Stomach (tissue), 9 donors: Measurements from ENCODE around the gene IMPDH1. TPM values are rescaled to one million over a fixed set of nuclear protein-coding genes. Genes with fewer than 3 reads are reported as not detected.

Source experiments
- DNase-seq, 2 donors: peaks; one replicate each; pipeline versions ENCODE4 v3.0.0 to v3.0.0-alpha.2; 2013 to 2019
- H3K27ac ChIP-seq, 5 donors: fragments of 200-600 bp in 4 of 5; sonication (generic) in 4 of 5; one replicate each; pipeline ENCODE4 v1.5.1; 2013 to 2019; ENCODE audit warnings: mild to moderate bottlenecking in 1 of 5, moderate library complexity in 1 of 5
- H3K27me3 ChIP-seq, 3 donors: fragments of 200-600 bp; sonication (generic); one replicate each; pipeline ENCODE4 v1.5.1; 2017 to 2019; ENCODE audit warnings: mixed run types in 1 of 3
- H3K36me3 ChIP-seq, 4 donors: fragments of 200-600 bp; sonication (generic); 1 replicate in 3 of 4; 2 replicates in 1 of 4; pipeline ENCODE4 v1.5.1; 2016 to 2019
- H3K4me1 ChIP-seq, 4 donors: fragments of 200-600 bp; sonication (generic); one replicate each; pipeline ENCODE4 v1.5.1; 2016 to 2019
- H3K4me3 ChIP-seq, 4 donors: fragments of 200-600 bp; sonication (generic) in 3 of 4; one replicate each; pipeline ENCODE4 v1.5.1; 2016 to 2019; ENCODE audit warnings: mild to moderate bottlenecking in 1 of 4
- H3K9me3 ChIP-seq, 4 donors: fragments of 200-600 bp; sonication (generic); one replicate each; pipeline ENCODE4 v1.5.1; 2016 to 2019
- CTCF ChIP-seq, 7 experiments: fragments of 450-650 bp in 4 of 7; fragments of 200-600 bp in 3 of 7; sonication (generic) in 3 of 7; IDR thresholded peaks; one replicate each; pipeline ENCODE4 v1.5.1; 2016 to 2019; ENCODE audit warnings: antibody characterized with exemption in 7 of 7, control low read depth in 2 of 7, mild to moderate bottlenecking in 1 of 7
- EP300 ChIP-seq: sonication (generic); formaldehyde crosslinking; IDR thresholded peaks from one replicate; pipeline ENCODE4 v1.6.1; 2017; ENCODE audit warnings: antibody characterized with exemption
- POLR2A ChIP-seq, 4 donors: fragments of 450-650 bp; IDR thresholded peaks; one replicate each; pipeline ENCODE4 v1.6.1; 2016; ENCODE audit warnings: antibody characterized with exemption in 4 of 4, control low read depth in 2 of 4, mild to moderate bottlenecking in 1 of 4, moderate library complexity in 1 of 4
- POLR2AphosphoS5 ChIP-seq, 3 donors: sonication (generic); formaldehyde crosslinking; IDR thresholded peaks; one replicate each; pipeline ENCODE4 v1.6.1; 2016; ENCODE audit warnings: antibody characterized with exemption in 3 of 3
- WGBS, 5 donors: extraction: QIAGEN DNeasy Blood & Tissue Kit in 3 of 5; methylation state at CpG; one replicate each; pipeline versions ENCODE4 v1.1.5 to v1.1.7; 2013 to 2018; 5-methylcytosine and 5-hydroxymethylcytosine counted together
- intact Hi-C: fragments of 100-400 bp; cut with DNase I; formaldehyde crosslinking; loops from one replicate; pipeline ENCODE4 v1.15.1; 2023; ENCODE audit warnings: low total_unique reads
- polyA plus RNA-seq, 3 donors: library from polyadenylated mRNA; stranded (reverse); fragments of 200-250 nt; gene quantifications; one replicate each; pipeline ENCODE4 v1.2.3, GENCODE V29; 2013
- total RNA-seq, 5 donors: library from RNA; depleted of rRNA; stranded (reverse); fragments of >200 nt; gene quantifications; one replicate each; pipeline versions ENCODE4 v1.1.0 to v1.2.3, GENCODE V29; 2014 to 2016
- donor health status: healthy with polysubstance abuse.
- donor health status: Bipolar disorder and iron deficiency.
- donor health status: healthy.

Gene IMPDH1
- total and polyA plus RNA-seq, 8 donors: 32.7 to 188 (median 69.0) TPM

- Histone ChIP-seq H3K27me3 (no peaks in the 10 kb centered on the region), H3K27ac (peak overlapping the region; percentile 83 to 94 (median 92)), H3K4me1 (peaks cover 57 to 69% (median 67%) of the 10 kb centered on the region in 4 donors), H3K36me3 (peaks cover 0 to 4% (median 1%) of the 10 kb centered on the region in 4 donors), H3K9me3 (no peaks in the 10 kb centered on the region), H3K4me3 (peak overlapping the region in 2 of 4 donors; percentile 62 to 65)
- TF ChIP-seq POLR2AphosphoS5 (IDR thresholded peaks at IDR 0.05): no peak
- intact Hi-C loops: no loop called here
- peak in 1 of 2 donors; percentile 54 for DNase-seq
- WGBS, 5 donors: 48 to 56% (median 50%) methylated on average over 9 to 11 of the region's 11 CpGs
These were observed 1.8 kb downstream of the IMPDH1 start for GRCh38 chr7:128407751-128408708.

GRCh38 chr7:128407233-128407589 is 2.6 kb downstream of the IMPDH1 start:
- Histone ChIP-seq H3K4me3 (peak overlapping the region in 1 of 4 donors; percentile 65), H3K9me3 (no peaks in the 10 kb centered on the region), H3K4me1 (peaks cover 57 to 71% (median 70%) of the 10 kb centered on the region in 4 donors), H3K36me3 (peaks cover 0 to 13% (median 7%) of the 10 kb centered on the region in 4 donors), H3K27me3 (no peaks in the 10 kb centered on the region), H3K27ac (peak overlapping the region in 4 of 5 donors; percentile 26 to 94 (median 92))
- TF ChIP-seq POLR2AphosphoS5 (IDR thresholded peaks at IDR 0.05): no peak
- TF ChIP-seq EP300: no peak
- TF ChIP-seq POLR2A (IDR thresholded peaks at IDR 0.05): no peak
- no peak for TF ChIP-seq CTCF (IDR thresholded peaks at IDR 0.05)
- 48 to 83% (median 67%) methylated on average over 4 to 7 of the region's 7 CpGs for WGBS, 5 donors
- DNase-seq: no peak
- intact Hi-C loops: no loop called here

GRCh38 chr7:128406314-128407232 is 3.2 kb downstream of the IMPDH1 start:
- Histone ChIP-seq H3K36me3 (peaks cover 0 to 19% (median 14%) of the 10 kb centered on the region in 4 donors), H3K4me3 (peak overlapping the region; percentile 76 to 87 (median 80)), H3K9me3 (no peaks in the 10 kb centered on the region), H3K27me3 (no peaks in the 10 kb centered on the region), H3K4me1 (peaks cover 57 to 71% (median 70%) of the 10 kb centered on the region in 4 donors), H3K27ac (peak overlapping the region in 4 of 5 donors; percentile 26 to 94 (median 92))
- 35 to 63% (median 39%) methylated on average over 9 to 17 of the region's 17 CpGs for WGBS, 5 donors
- peak in 1 of 2 donors; percentile 66 for DNase-seq
- intact Hi-C loops: no loop called here
- TF ChIP-seq POLR2A (IDR thresholded peaks at IDR 0.05): no peak
- no peak for TF ChIP-seq POLR2AphosphoS5 (IDR thresholded peaks at IDR 0.05)
- no peak for TF ChIP-seq CTCF (IDR thresholded peaks at IDR 0.05)
- no peak for TF ChIP-seq EP300

GRCh38 chr7:128405471-128406313 is 4.1 kb downstream of the IMPDH1 start:
- intact Hi-C loops: no loop called here
- no peaks in the 10 kb centered on the region for H3K9me3 ChIP-seq
- H3K27me3 ChIP-seq: no peaks in the 10 kb centered on the region
- 0 to 2% (median 1%) methylated on average over 4 to 100 of the region's 107 CpGs for WGBS, 5 donors
- peak overlapping the region; percentile 76 to 87 (median 80) for H3K4me3 ChIP-seq
- H3K4me1 ChIP-seq: peaks cover 51 to 67% (median 64%) of the 10 kb centered on the region in 4 donors
- peak overlapping the region; percentile 69 to 94 (median 91) for H3K27ac ChIP-seq
- TF ChIP-seq EP300 (no peak), CTCF (IDR thresholded peaks at IDR 0.05) (no peak), POLR2A (IDR thresholded peaks at IDR 0.05) (no peak), POLR2AphosphoS5 (IDR thresholded peaks at IDR 0.05) (peak in 1 of 3 donors; percentile 37)
- peaks cover 7 to 28% (median 23%) of the 10 kb centered on the region in 4 donors for H3K36me3 ChIP-seq
- peak; percentile 55 to 88 for DNase-seq
